T-cell (primary cell): ENCODE data around the gene TRIM27. TPM values are rescaled to one million over a fixed set of nuclear protein-coding genes. Genes with fewer than 3 reads are reported as not detected.
A peak's percentile ranks its signal among the peaks of the same experiment; 100 is the strongest.

Source experiments
- ATAC-seq, 4 experiments: fragments of 200-7000 bp in 3 of 4; fragments of 150-1000 bp in 1 of 4; cut with Tn5 transposase; replicated peaks in 1 of 4; 1 replicate in 3 of 4; 2 replicates in 1 of 4; pipeline ENCODE4 v1.10.0; 2021; ENCODE audit warnings: moderate library complexity in 3 of 4, mild to moderate bottlenecking in 2 of 4, moderate number of reproducible peaks in 1 of 4
- CTCF ChIA-PET, 2 donors: fragments of 300-600 bp; sonication (Branson Sonifier 250); formaldehyde crosslinking; loops; one replicate each; lab custom pipeline; 2022; ENCODE audit warnings: antibody characterized with exemption in 2 of 2; lab: Charles Lee
- POLR2A ChIA-PET, 2 donors: fragments of 300-600 bp; sonication (Branson Sonifier 250); formaldehyde crosslinking; loops; one replicate each; lab custom pipeline; 2022; ENCODE audit warnings: antibody characterized with exemption in 2 of 2; lab: Charles Lee
- DNase-seq, 35 experiments: peaks; one replicate each; pipeline versions ENCODE4 v3.0.0 to v3.0.0-alpha.2; 2013 to 2023
- H3K27ac ChIP-seq: one replicate; pipeline ENCODE4 v1.5.1; 2013; ENCODE audit warnings: low read length
- H3K27me3 ChIP-seq, 2 experiments: replicated peaks in 1 of 2; 1 replicate in 1 of 2; 2 replicates in 1 of 2; pipeline versions ENCODE4 v1.6.1 to v1.7.0; 2013; ENCODE audit warnings: low read length in 1 of 2, mixed read lengths in 1 of 2; ENCODE audit not compliant: control insufficient read depth in 2 of 2, insufficient read depth in 2 of 2; ENCODE audit errors: extremely low read depth in 1 of 2
- H3K36me3 ChIP-seq, 2 donors: 1 replicate in 1 of 2; 2 replicates in 1 of 2; pipeline versions ENCODE4 v1.6.1 to v1.7.0; 2013; ENCODE audit warnings: low read length in 1 of 2; ENCODE audit not compliant: control insufficient read depth in 2 of 2, insufficient read depth in 1 of 2; ENCODE audit errors: extremely low read depth in 1 of 2
- H3K4me1 ChIP-seq, 2 experiments: 1 replicate in 1 of 2; 2 replicates in 1 of 2; pipeline versions ENCODE4 v1.6.1 to v1.7.0; 2013; ENCODE audit warnings: low read length in 2 of 2, mixed read lengths in 1 of 2; ENCODE audit not compliant: insufficient read depth in 2 of 2, control insufficient read depth in 1 of 2; ENCODE audit errors: extremely low read depth in 1 of 2
- H3K4me3 ChIP-seq, 2 donors: 1 replicate in 1 of 2; 2 replicates in 1 of 2; pipeline versions ENCODE4 v1.5.1 to v1.7.0; 2013; ENCODE audit warnings: mild to moderate bottlenecking in 2 of 2, low read length in 1 of 2, moderate library complexity in 1 of 2; ENCODE audit not compliant: control insufficient read depth in 1 of 2; ENCODE audit errors: extremely low read depth in 1 of 2
- H3K9me3 ChIP-seq: 2 replicates; pipeline ENCODE4 v1.7.0; 2013
- H3K27ac Mint-ChIP-seq, 2 donors: one replicate each; pipeline ENCODE4 v1.8.0; 2020 to 2021; ENCODE audit warnings: mild to moderate bottlenecking in 2 of 2, mixed read lengths in 2 of 2
- H3K27me3 Mint-ChIP-seq, 2 donors: one replicate each; pipeline ENCODE4 v1.8.0; 2021 to 2022; ENCODE audit warnings: mixed read lengths in 2 of 2
- H3K36me3 Mint-ChIP-seq: one replicate; pipeline ENCODE4 v1.8.0; 2021; ENCODE audit warnings: mixed read lengths
- H3K4me1 Mint-ChIP-seq, 3 donors: one replicate each; pipeline ENCODE4 v1.8.0; 2020 to 2022; ENCODE audit warnings: mixed read lengths in 3 of 3, mild to moderate bottlenecking in 1 of 3
- H3K4me3 Mint-ChIP-seq, 3 donors: one replicate each; pipeline ENCODE4 v1.8.0; 2020 to 2022; ENCODE audit warnings: mild to moderate bottlenecking in 3 of 3, mixed read lengths in 3 of 3, moderate library complexity in 3 of 3
- H3K9me3 Mint-ChIP-seq, 3 donors: one replicate each; pipeline ENCODE4 v1.8.0; 2020 to 2022; ENCODE audit warnings: mixed read lengths in 3 of 3
- WGBS: methylation state at CpG from one replicate; pipeline ENCODE4 v1.1.5; 2013; ENCODE audit warnings: missing lambda C conversion rate; ENCODE audit not compliant: insufficient coverage; 5-methylcytosine and 5-hydroxymethylcytosine counted together
- total RNA-seq, 35 experiments: library from RNA in 6 of 35; stranded (reverse) in 6 of 35; fragments of 120-200 nt in 1 of 35; gene quantifications; one replicate each; pipeline versions ENCODE4 v1.2.1 to v1.2.4 and lab custom pipeline; 2013 to 2026

The TRIM27 gene
- total RNA-seq, 5 donors from 2014 or later (not counting 1 experiment from before 2014, with no cell fraction given), result 27.2 to 91.7 (median 86.9) TPM

- H3K36me3 ChIP-seq, result peaks cover 0 to 34% of the 10 kb centered on the region in 2 donors
- peak overlapping the region; percentile 89 to 96 (median 93) for H3K4me3 Mint-ChIP-seq
- peaks cover 32% of the 10 kb centered on the region for H3K36me3 Mint-ChIP-seq
- H3K27ac Mint-ChIP-seq, result peak overlapping the region; percentile 88 to 94
- H3K27ac ChIP-seq, result peak overlapping the region; percentile 82
- H3K4me1 Mint-ChIP-seq, result peaks cover 44 to 50% (median 49%) of the 10 kb centered on the region in 3 donors
- no peaks in the 10 kb centered on the region for H3K9me3 ChIP-seq
- POLR2A ChIA-PET, result interaction anchor here (0.6 kb wide), 2 partner anchors 44 to 57 kb away, joined by 3 to 5 read pairs; no protein-coding TSS in a partner anchor
- H3K4me1 ChIP-seq, result peaks cover 12 to 39% of the 10 kb centered on the region in 2 experiments
- peak in 9 of 35 experiments; percentile 7 to 53 (median 24) for DNase-seq
- no peaks in the 10 kb centered on the region for H3K27me3 Mint-ChIP-seq
- WGBS, result 0% methylated on average over 32 of the region's 33 CpGs
- peak; percentile 17 to 25 (median 21) for ATAC-seq
- no peaks in the 10 kb centered on the region for H3K27me3 ChIP-seq
- no peaks in the 10 kb centered on the region for H3K9me3 Mint-ChIP-seq
- peak overlapping the region; percentile 67 to 94 for H3K4me3 ChIP-seq
- CTCF ChIA-PET, result interaction anchor here in 1 of 2 donors (0.6 to 1.7 kb wide), 7 partner anchors 34 to 726 kb away, joined by 3 to 9 read pairs (median 5); no protein-coding TSS in a partner anchor
Observed at GRCh38 chr6:28922821-28923317, 916 bp downstream of the TRIM27 start.

DNA sequence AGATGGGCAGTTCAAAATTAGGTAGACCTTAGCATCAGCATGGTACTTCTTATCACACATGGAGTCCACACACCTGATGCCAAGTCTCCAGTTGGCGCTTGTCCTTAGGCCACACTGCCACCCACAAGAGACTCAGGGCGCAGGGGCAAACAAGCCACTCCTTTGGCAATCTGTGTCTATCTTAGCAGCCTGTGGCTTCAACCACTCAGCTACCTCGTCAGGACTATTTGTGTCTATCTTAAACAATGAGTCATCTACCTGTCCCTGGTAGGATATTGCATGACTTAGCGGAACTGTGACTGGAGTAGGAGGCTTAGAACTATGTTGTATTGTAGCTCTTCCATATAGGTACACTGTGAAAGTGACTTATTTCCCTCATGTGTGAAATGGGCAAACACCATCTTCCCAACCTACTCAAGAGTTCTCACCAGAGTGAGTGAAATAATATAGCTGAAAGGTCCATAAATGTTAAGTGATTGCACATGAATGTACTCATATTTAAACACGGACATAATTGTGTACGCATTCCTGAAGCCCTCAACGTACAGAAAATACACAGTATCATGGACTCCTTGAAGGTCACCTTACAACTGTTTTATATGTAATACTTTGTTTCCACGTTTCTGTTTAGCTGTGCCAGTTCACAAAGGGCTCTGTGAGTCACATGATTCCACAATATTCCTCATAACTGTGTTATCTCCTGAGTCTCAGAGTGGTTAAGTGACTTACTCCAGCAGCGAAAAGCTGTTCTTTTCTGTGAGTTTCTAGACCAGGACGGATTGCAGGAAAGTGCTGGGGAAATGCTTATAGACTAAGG lies 1.6 kb downstream of the TRIM27 start:
- Mint-ChIP-seq H3K27ac (peak overlapping the region; percentile 88 to 94), H3K27me3 (no peaks in the 10 kb centered on the region), H3K36me3 (peaks cover 35% of the 10 kb centered on the region), H3K4me3 (peak overlapping the region; percentile 89 to 96 (median 93)), H3K4me1 (peaks cover 46 to 53% (median 52%) of the 10 kb centered on the region in 3 donors), H3K9me3 (no peaks in the 10 kb centered on the region)
- POLR2A ChIA-PET, result interaction anchor here (0.5 to 1.2 kb wide), 3 partner anchors 37 to 1737 kb away, joined by 3 to 5 read pairs (median 3); no protein-coding TSS in a partner anchor
- ATAC-seq (peak in 2 of 4 experiments; percentile 9 to 17), DNase-seq (peak in 5 of 35 experiments; percentile 9 to 34 (median 26))
- Histone ChIP-seq H3K27ac (peak overlapping the region; percentile 82), H3K4me1 (peaks cover 12 to 39% of the 10 kb centered on the region in 2 experiments), H3K4me3 (peak overlapping the region; percentile 67 to 94), H3K27me3 (no peaks in the 10 kb centered on the region), H3K36me3 (peaks cover 1 to 39% of the 10 kb centered on the region in 2 donors), H3K9me3 (no peaks in the 10 kb centered on the region)
- 31% methylated on average over 6 of the region's 10 CpGs for WGBS
- CTCF ChIA-PET, result interaction anchor here in 1 of 2 donors (0.6 to 1.7 kb wide), 5 partner anchors 33 to 727 kb away, joined by 4 to 6 read pairs (median 5); no protein-coding TSS in a partner anchor

DNA sequence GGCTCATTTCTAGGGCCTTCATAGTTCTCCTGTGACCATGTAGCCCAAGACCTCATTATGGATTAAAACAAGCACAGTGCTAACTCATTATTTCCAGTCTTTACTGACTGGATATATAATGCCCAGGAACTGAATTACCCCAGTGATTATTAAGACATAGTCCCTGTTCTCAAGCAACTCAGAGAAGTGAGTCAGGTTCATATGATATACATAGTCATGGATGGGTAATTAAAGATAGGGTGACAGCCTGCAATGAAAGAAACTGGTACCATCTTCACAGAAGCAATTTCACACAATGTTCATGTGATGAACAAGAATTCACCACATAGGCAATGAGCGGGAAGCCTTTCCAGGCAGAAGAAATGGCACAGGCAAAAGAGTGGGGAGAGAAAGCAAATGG lies 3.5 kb downstream of the TRIM27 start:
- Histone ChIP-seq H3K4me1 (peaks cover 12 to 39% of the 10 kb centered on the region in 2 experiments), H3K4me3 (no peak overlapping the region), H3K27me3 (no peaks in the 10 kb centered on the region), H3K9me3 (no peaks in the 10 kb centered on the region), H3K36me3 (peaks cover 6 to 52% of the 10 kb centered on the region in 2 donors), H3K27ac (no peak overlapping the region)
- H3K4me3 Mint-ChIP-seq, result peak overlapping the region in 1 of 3 donors; percentile 89
- ChIA-PET POLR2A (interaction anchor here in 1 of 2 donors (0.5 kb wide), 1 partner anchor 426 kb away, joined by 6 read pairs; no protein-coding TSS in a partner anchor), CTCF (no interaction called here)
- DNase-seq (no peak), ATAC-seq (no peak)
- H3K36me3 Mint-ChIP-seq, result peaks cover 39% of the 10 kb centered on the region
- H3K27ac Mint-ChIP-seq, result no peak overlapping the region
- H3K27me3 Mint-ChIP-seq, result no peaks in the 10 kb centered on the region
- no CpG with 5 or more reads among the region's 1 CpG for WGBS
- H3K4me1 Mint-ChIP-seq, result peaks cover 46 to 55% (median 54%) of the 10 kb centered on the region in 3 donors
- H3K9me3 Mint-ChIP-seq, result no peaks in the 10 kb centered on the region

- ATAC-seq (no peak), DNase-seq (no peak)
- ChIA-PET POLR2A (interaction anchor here (0.6 to 0.9 kb wide), 3 partner anchors 631 to 1013 kb away, joined by 3 to 6 read pairs (median 6); no protein-coding TSS in a partner anchor), CTCF (interaction anchor here (0.6 kb wide), 3 partner anchors 21 to 100 kb away, joined by 3 to 6 read pairs (median 5); no protein-coding TSS in a partner anchor)
- H3K27me3 ChIP-seq, result no peaks in the 10 kb centered on the region
- peaks cover 17 to 22% (median 20%) of the 10 kb centered on the region in 3 donors for H3K4me1 Mint-ChIP-seq
- no peak overlapping the region for H3K27ac Mint-ChIP-seq
- peaks cover 12 to 71% of the 10 kb centered on the region in 2 donors for H3K36me3 ChIP-seq
- H3K27me3 Mint-ChIP-seq, result no peaks in the 10 kb centered on the region
- no peaks in the 10 kb centered on the region for H3K9me3 Mint-ChIP-seq
- no peak overlapping the region for H3K4me3 Mint-ChIP-seq
- H3K36me3 Mint-ChIP-seq, result peaks cover 39% of the 10 kb centered on the region
- no peak overlapping the region for H3K27ac ChIP-seq
- WGBS, result no CpG with 5 or more reads among the region's 2 CpGs
- H3K4me3 ChIP-seq, result no peak overlapping the region
- peaks cover 3 to 8% of the 10 kb centered on the region in 2 experiments for H3K4me1 ChIP-seq
- H3K9me3 ChIP-seq, result no peaks in the 10 kb centered on the region
Observed at GRCh38 chr6:28914941-28915340, 8.8 kb downstream of the TRIM27 start.

DNA sequence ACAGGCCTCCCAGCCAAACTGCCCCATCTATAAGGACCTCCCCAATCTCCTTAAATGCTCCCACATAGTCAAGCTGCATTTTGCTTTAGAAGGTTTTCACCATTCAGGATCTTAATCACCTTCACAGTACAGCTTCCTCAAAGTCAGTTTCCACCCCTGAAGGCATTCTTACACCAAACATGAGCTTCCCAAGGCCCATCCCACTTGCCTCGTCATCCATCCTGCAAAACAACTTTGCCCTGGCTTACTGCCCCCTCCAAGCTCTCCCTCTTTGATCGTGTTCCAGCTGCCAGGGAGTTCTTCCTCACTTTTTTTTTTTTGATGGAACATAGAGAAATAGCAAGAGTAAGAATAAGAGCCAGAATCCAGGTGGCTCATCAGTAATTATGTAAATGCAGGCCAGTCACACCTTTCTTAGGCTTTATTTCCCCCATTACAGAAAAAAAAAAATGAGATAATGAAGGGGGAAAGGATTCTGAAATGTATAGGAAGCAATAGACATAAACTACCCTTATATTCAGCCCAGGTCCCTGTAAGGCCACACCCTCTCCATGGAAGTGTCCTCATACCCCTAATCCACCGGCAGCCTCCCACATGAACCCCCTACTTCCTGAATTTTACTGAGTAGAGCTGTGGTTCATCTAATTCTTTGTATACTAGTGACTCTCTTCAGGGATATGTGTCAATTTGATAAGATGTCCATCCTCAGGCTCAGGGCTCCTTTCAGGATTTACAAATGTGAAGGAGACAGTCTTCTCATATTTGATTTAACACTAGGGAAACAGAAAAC lies 12.7 kb downstream of the TRIM27 start:
- no peaks in the 10 kb centered on the region for H3K9me3 ChIP-seq
- H3K9me3 Mint-ChIP-seq, result no peaks in the 10 kb centered on the region
- H3K4me1 Mint-ChIP-seq, result peaks cover 0 to 7% (median 2%) of the 10 kb centered on the region in 3 donors
- H3K4me1 ChIP-seq, result no peaks in the 10 kb centered on the region
- WGBS, result 100% methylated on average over 1 of the region's 3 CpGs
- no peak overlapping the region for H3K4me3 ChIP-seq
- no peaks in the 10 kb centered on the region for H3K27me3 ChIP-seq
- ATAC-seq (no peak), DNase-seq (no peak)
- ChIA-PET CTCF (interaction anchor here in 1 of 2 donors (0.7 kb wide), 1 partner anchor 65 kb away, joined by 3 read pairs; no protein-coding TSS in a partner anchor), POLR2A (interaction anchor here in 1 of 2 donors (0.7 kb wide), 1 partner anchor 1184 kb away, joined by 9 read pairs; no protein-coding TSS in a partner anchor)
- H3K27me3 Mint-ChIP-seq, result no peaks in the 10 kb centered on the region
- no peak overlapping the region for H3K4me3 Mint-ChIP-seq
- H3K36me3 Mint-ChIP-seq, result peaks cover 45% of the 10 kb centered on the region
- no peak overlapping the region for H3K27ac ChIP-seq
- H3K27ac Mint-ChIP-seq, result peak overlapping the region; percentile 1 to 26
- H3K36me3 ChIP-seq, result peaks cover 6 to 74% of the 10 kb centered on the region in 2 donors
